IMR-90 (cell line): ENCODE data around the gene SARM1. TPM values are rescaled to one million over a fixed set of nuclear protein-coding genes. Genes with fewer than 3 reads are reported as not detected.

Experiments used
- ATAC-seq: fragments of 200-7000 bp; cut with Tn5 transposase; 2 replicates; pipeline ENCODE4 v1.9.1; 2020; ENCODE audit warnings: low read depth, mild to moderate bottlenecking, moderate library complexity
- BruUV-seq: library from RNA; stranded (reverse); fragments of 400-500 nt; replicated peaks from 2 replicates; lab custom pipeline; 2021; lab: Mats Ljungman, UMichigan
- CTCF ChIA-PET: fragments of 300-600 bp; formaldehyde crosslinking; extraction: SDS; loops from one replicate; lab custom pipeline; 2021; ENCODE audit warnings: antibody characterized with exemption; lab: Yijun Ruan, JAX
- POLR2A ChIA-PET: fragments of 300-600 bp; sonication (Branson Sonifier 250); formaldehyde crosslinking; loops from one replicate; lab custom pipeline; 2022; ENCODE audit warnings: antibody characterized with exemption; ENCODE audit not compliant: unreplicated experiment; lab: Charles Lee
- DNase-seq: peaks from one replicate; pipeline ENCODE4 v3.0.0; 2013
- H2AFZ ChIP-seq: replicated peaks from 2 replicates; pipeline ENCODE3; 2013; ENCODE audit warnings: low read length, mild to moderate bottlenecking; ENCODE audit not compliant: poor library complexity
- H2AK5ac ChIP-seq: 2 replicates; pipeline ENCODE4 v1.6.1; 2013; ENCODE audit warnings: low read depth, low read length, inconsistent platforms
- H2AK9ac ChIP-seq: replicated peaks from 2 replicates; pipeline ENCODE3; 2013; ENCODE audit warnings: mild to moderate bottlenecking, low read depth, low read length, moderate library complexity; ENCODE audit not compliant: poor library complexity
- H2BK120ac ChIP-seq: 2 replicates; pipeline ENCODE4 v1.6.1; 2013; ENCODE audit warnings: low read depth, low read length, inconsistent platforms
- H2BK15ac ChIP-seq: 3 replicates; pipeline ENCODE4 v1.6.1; 2013; ENCODE audit warnings: low read depth, low read length, inconsistent platforms
- H2BK20ac ChIP-seq: 2 replicates; pipeline ENCODE4 v1.6.1; 2013; ENCODE audit warnings: low read depth, mild to moderate bottlenecking, inconsistent platforms, low read length, moderate library complexity
- H2BK5ac ChIP-seq: 2 replicates; pipeline ENCODE4 v1.6.1; 2013; ENCODE audit warnings: mild to moderate bottlenecking, low read depth, low read length, inconsistent platforms; ENCODE audit not compliant: poor library complexity, severe bottlenecking
- H3K14ac ChIP-seq: replicated peaks from 2 replicates; pipeline ENCODE4 v1.6.1; 2013; ENCODE audit warnings: low read depth, low read length, inconsistent platforms
- H3K18ac ChIP-seq: 2 replicates; pipeline ENCODE4 v1.6.1; 2013; ENCODE audit warnings: low read depth, low read length, control low read depth
- H3K23ac ChIP-seq: 2 replicates; pipeline ENCODE4 v1.6.1; 2013; ENCODE audit warnings: low read depth, low read length, inconsistent platforms
- H3K27ac ChIP-seq: 2 replicates; pipeline ENCODE4 v1.5.1; 2013; ENCODE audit warnings: mild to moderate bottlenecking, control low read depth, low read length; ENCODE audit not compliant: insufficient read depth
- H3K27me3 ChIP-seq: 2 replicates; pipeline ENCODE4 v1.6.1; 2013; ENCODE audit warnings: low read length; ENCODE audit not compliant: control insufficient read depth, insufficient read depth
- H3K36me3 ChIP-seq: 2 replicates; pipeline ENCODE4 v1.6.1; 2013; ENCODE audit warnings: low read length, mixed read lengths; ENCODE audit not compliant: control insufficient read depth, insufficient read depth
- H3K4ac ChIP-seq: 2 replicates; pipeline ENCODE4 v1.6.1; 2013; ENCODE audit warnings: low read depth, low read length, inconsistent platforms
- H3K4me1 ChIP-seq: 2 replicates; pipeline ENCODE4 v1.6.1; 2013; ENCODE audit warnings: low read length, mixed read lengths; ENCODE audit not compliant: control insufficient read depth, insufficient read depth
- H3K4me2 ChIP-seq: 2 replicates; pipeline ENCODE4 v1.6.1; 2013; ENCODE audit warnings: low read depth, mild to moderate bottlenecking, control low read depth, low read length, moderate library complexity
- H3K4me3 ChIP-seq: 2 replicates; pipeline ENCODE4 v1.5.1; 2013; ENCODE audit warnings: low read depth, mild to moderate bottlenecking, control low read depth, low read length, moderate library complexity; ENCODE audit not compliant: insufficient read depth
- H3K56ac ChIP-seq: 2 replicates; pipeline ENCODE4 v1.6.1; 2013; ENCODE audit warnings: low read length, inconsistent platforms; ENCODE audit not compliant: insufficient read depth; ENCODE audit errors: extremely low read depth
- H3K79me1 ChIP-seq, 2 experiments: 2 replicates each; pipeline ENCODE4 v1.6.1; 2013; ENCODE audit warnings: low read length in 2 of 2, inconsistent platforms in 1 of 2, low read depth in 1 of 2
- H3K9ac ChIP-seq: 2 replicates; pipeline ENCODE4 v1.6.1; 2013; ENCODE audit warnings: low read depth, low read length, control low read depth
- H3K9me1 ChIP-seq: 2 replicates; pipeline ENCODE4 v1.6.1; 2013; ENCODE audit warnings: low read length, inconsistent platforms; ENCODE audit not compliant: insufficient read depth
- H3K9me3 ChIP-seq: 2 replicates; pipeline ENCODE4 v1.6.1; 2013; ENCODE audit warnings: low read length; ENCODE audit not compliant: control insufficient read depth, insufficient read depth
- H4K20me1 ChIP-seq: 2 replicates; pipeline ENCODE4 v1.6.1; 2013; ENCODE audit warnings: low read length, inconsistent platforms; ENCODE audit not compliant: insufficient read depth
- H4K5ac ChIP-seq: 2 replicates; pipeline ENCODE4 v1.6.1; 2013; ENCODE audit warnings: mild to moderate bottlenecking, low read depth, low read length, control low read depth
- H4K8ac ChIP-seq, 2 experiments: 2 replicates each; pipeline ENCODE4 v1.6.1; 2013; ENCODE audit warnings: low read depth in 2 of 2, low read length in 2 of 2, control low read depth in 1 of 2, inconsistent platforms in 1 of 2
- H4K91ac ChIP-seq: 2 replicates; pipeline ENCODE4 v1.6.1; 2013; ENCODE audit warnings: low read depth, low read length, inconsistent platforms; ENCODE audit not compliant: insufficient read depth
- CEBPB ChIP-seq: IDR thresholded peaks from 2 replicates; pipeline ENCODE4 v1.6.1; 2012; ENCODE audit warnings: low read depth, low read length, improper control_type of control experiment
- CHD1 ChIP-seq: IDR thresholded peaks from 2 replicates; pipeline ENCODE4 v1.6.1; 2012; ENCODE audit warnings: low read depth, low read length, improper control_type of control experiment
- FOS ChIP-seq: fragments of 150-350 bp; IDR thresholded peaks from 2 replicates; pipeline ENCODE4 v1.6.1; 2016; ENCODE audit warnings: low read depth, low read length
- MAFK ChIP-seq: IDR thresholded peaks from 2 replicates; pipeline ENCODE4 v1.6.1; 2012; ENCODE audit warnings: low read depth, low read length, improper control_type of control experiment
- MAZ ChIP-seq: IDR thresholded peaks from 2 replicates; pipeline ENCODE4 v1.6.1; 2012; ENCODE audit warnings: low read depth, mild to moderate bottlenecking, low read length, improper control_type of control experiment, moderate library complexity, borderline replicate concordance
- MXI1 ChIP-seq: IDR thresholded peaks from 2 replicates; pipeline ENCODE4 v1.6.1; 2012; ENCODE audit warnings: low read depth, mild to moderate bottlenecking, low read length, moderate library complexity, borderline replicate concordance
- NFE2L2 ChIP-seq: fragments of 150-350 bp; IDR thresholded peaks from 2 replicates; pipeline ENCODE4 v1.6.1; 2016; ENCODE audit warnings: low read depth, mild to moderate bottlenecking, low read length
- POLR2A ChIP-seq: IDR thresholded peaks from 2 replicates; pipeline ENCODE4 v1.6.1; 2012; ENCODE audit warnings: mild to moderate bottlenecking, low read depth, low read length
- RAD21 ChIP-seq: IDR thresholded peaks from 2 replicates; pipeline ENCODE4 v1.6.1; 2012; ENCODE audit warnings: low read length, improper control_type of control experiment
- RCOR1 ChIP-seq: IDR thresholded peaks from 2 replicates; pipeline ENCODE4 v1.6.1; 2012; ENCODE audit warnings: mild to moderate bottlenecking, low read length, improper control_type of control experiment; ENCODE audit not compliant: insufficient replicate concordance
- RFX5 ChIP-seq: IDR thresholded peaks from 2 replicates; pipeline ENCODE4 v1.8.0; 2012; ENCODE audit warnings: low read depth, mild to moderate bottlenecking, low read length, moderate library complexity
- SMC3 ChIP-seq: fragments of 150-350 bp; IDR thresholded peaks from 2 replicates; pipeline ENCODE4 v1.6.1; 2016; ENCODE audit warnings: low read depth, mild to moderate bottlenecking, antibody characterized with exemption, low read length, moderate library complexity
- WGBS, 2 experiments: methylation state at CpG; one replicate each; pipeline versions ENCODE4 v1.1.5 to v1.1.7; 2013; ENCODE audit warnings: missing lambda C conversion rate in 2 of 2; ENCODE audit not compliant: insufficient read length in 1 of 2; ENCODE audit errors: extremely low coverage in 2 of 2; 5-methylcytosine and 5-hydroxymethylcytosine counted together
- dilution Hi-C: fragments of 300-500 bp; cut with HindIII; formaldehyde crosslinking; loops from one replicate; pipeline ENCODE4 v1.14.3; 2018; ENCODE audit warnings: low sequenced_read_pairs; ENCODE audit not compliant: unreplicated experiment
- in situ Hi-C: fragments of 300-500 bp; cut with MboI; formaldehyde crosslinking; loops from 3 replicates; pipeline ENCODE4 v1.14.3; 2019; ENCODE audit warnings: low sequenced_read_pairs, inconsistent platforms, mixed read lengths
- intact Hi-C: fragments of 100-400 bp; cut with micrococcal nuclease; formaldehyde crosslinking; loops from 2 replicates; pipeline ENCODE4 v1.10.0; 2022
- polyA plus RNA-seq, 3 experiments: library from polyadenylated mRNA; depleted of rRNA; stranded (reverse); fragments of >200 nt; gene quantifications; 2 replicates each; pipeline ENCODE4 v1.2.3, GENCODE V29; 2012; ENCODE audit warnings: low replicate concordance in 1 of 3
- total RNA-seq: library from RNA; depleted of rRNA; stranded (reverse); fragments of >200 nt; gene quantifications from 2 replicates; pipeline ENCODE4 v1.2.3, GENCODE V29; 2012
- TF ChIP-seq, protein P1 (sequence below): conservative IDR thresholded peaks from 2 replicates; pipeline ENCODE4 v1.5.1; 2012; ENCODE audit warnings: mild to moderate bottlenecking, low read depth, low read length, improper control_type of control experiment
- TF ChIP-seq, protein P2 (sequence below): fragments of 150-350 bp; IDR thresholded peaks from 2 replicates; pipeline ENCODE4 v1.6.1; 2016; ENCODE audit warnings: low read depth, mild to moderate bottlenecking, low read length, moderate library complexity, borderline replicate concordance

The SARM1 gene
- total and polyA plus RNA-seq, 2 of the 4 experiments (the other 2 are of a cell fraction), result 3.4 to 11.4 TPM

DNA sequence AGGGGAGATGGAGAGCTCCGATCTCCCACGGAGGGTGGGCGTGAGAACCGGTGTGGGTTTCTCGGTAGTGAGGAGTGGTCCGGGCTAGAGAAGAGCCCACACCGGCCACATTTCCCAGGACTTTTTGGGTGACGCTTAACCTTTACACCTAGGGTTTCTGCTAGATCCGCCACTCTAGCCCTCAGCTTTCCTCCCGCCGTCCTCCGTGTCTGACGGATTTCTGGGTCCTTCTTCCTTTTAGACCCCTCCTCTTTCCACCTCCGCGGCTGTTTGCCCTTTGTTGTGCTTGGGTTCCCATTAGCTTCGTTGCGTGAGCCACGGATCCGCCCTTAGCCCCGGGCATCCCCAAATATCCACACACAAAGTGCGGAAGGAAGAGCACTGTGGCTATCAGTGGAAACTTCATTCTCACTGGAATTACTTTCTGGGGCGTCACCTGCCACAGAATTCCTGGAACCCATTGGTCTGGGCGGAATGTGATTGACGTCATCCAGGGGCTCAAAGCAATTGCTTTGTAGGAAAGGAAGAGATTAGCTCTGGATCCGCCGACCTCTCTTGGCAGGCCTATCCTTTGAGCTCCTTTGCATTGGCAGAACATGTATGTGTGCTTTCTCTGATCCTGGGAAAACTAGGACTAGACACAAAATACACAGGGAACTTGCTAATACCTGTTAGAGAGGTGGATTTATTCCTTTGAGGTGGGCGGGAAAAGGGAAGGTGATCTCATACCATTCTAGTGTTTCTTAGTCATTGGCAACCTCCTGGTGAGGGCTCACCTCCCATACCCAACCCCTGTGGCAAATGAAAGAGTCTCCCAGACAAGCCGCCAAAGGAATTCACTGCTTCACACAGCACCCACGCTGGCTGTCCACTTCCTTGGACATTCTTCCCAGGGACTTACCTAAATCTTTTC lies 35.3 kb upstream of the SARM1 start:
- Histone ChIP-seq H3K36me3 (peaks cover 24% of the 10 kb centered on the region), H3K18ac (peak overlapping the region; percentile 1; the same call in 1 of the 2 replicates), H3K4me2 (peak overlapping the region; percentile 54), H3K14ac (peak overlapping the region; percentile 82), H3K4me1 (peaks cover 13% of the 10 kb centered on the region), H4K20me1 (peaks cover 51% of the 10 kb centered on the region; the same call in 1 of the 2 replicates), H4K8ac (peak overlapping the region; percentile 75 to 81; a peak in 2 of 4 replicates), H2BK120ac (peak overlapping the region; percentile 55), H3K79me1 (peaks cover 36 to 91% of the 10 kb centered on the region in 2 experiments), H2AK5ac (peak overlapping the region; percentile 92), H3K4ac (peak overlapping the region; percentile 86), H2AFZ (peak overlapping the region; percentile 93), H3K27me3 (no peaks in the 10 kb centered on the region), H3K9ac (peak overlapping the region; percentile 64), H2BK20ac (peak overlapping the region; percentile 7; the same call in 1 of the 2 replicates), H4K91ac (peak overlapping the region; percentile 72), H2BK15ac (peak overlapping the region; percentile 34; the same call in 1 of the 3 replicates), H3K4me3 (peak overlapping the region; percentile 54), H3K27ac (peak overlapping the region; percentile 65), H4K5ac (peak overlapping the region; percentile 21; the same call in 1 of the 2 replicates), H3K9me1 (peaks cover 16% of the 10 kb centered on the region), H3K23ac (peak overlapping the region; percentile 83), H2AK9ac (peak overlapping the region; percentile 98), H3K9me3 (no peaks in the 10 kb centered on the region), H2BK5ac (peak overlapping the region; percentile 45), H3K56ac (peak overlapping the region; percentile 71)
- CTCF ChIA-PET, result interaction anchor here (1.1 to 1.4 kb wide), 4 partner anchors 17 to 102 kb away, joined by 3 to 6 read pairs (median 4); no protein-coding TSS in a partner anchor
- intact Hi-C loops, result loop anchor here (5.0 to 10.0 kb wide), 3 partner anchors 104 to 444 kb away; partner anchors contain the start of genes LYRM9 and NLK
- POLR2A ChIA-PET, result interaction anchor here (1.2 to 1.8 kb wide), 2 partner anchors 11 to 21 kb away, joined by 4 to 8 read pairs; partner anchors contain the start of gene POLDIP2
- in situ Hi-C loops, result loop anchor here (25.0 kb wide), 1 partner anchor 799 kb away; no protein-coding TSS in a partner anchor
- dilution Hi-C loops, result no loop called here
- DNase-seq, result peak; percentile 94
- ATAC-seq, result peak; percentile 8
- no TSS peak for BruUV-seq
- WGBS, 2 experiments, result 5% methylated on average over 4 of the region's 29 CpGs; no CpG with 5 or more reads in 1 of the 2 experiments
- TF ChIP-seq MAZ, result no peak
- TF ChIP-seq CHD1, result no peak
- no peak for TF ChIP-seq SMC3
- TF ChIP-seq, protein P1, sequence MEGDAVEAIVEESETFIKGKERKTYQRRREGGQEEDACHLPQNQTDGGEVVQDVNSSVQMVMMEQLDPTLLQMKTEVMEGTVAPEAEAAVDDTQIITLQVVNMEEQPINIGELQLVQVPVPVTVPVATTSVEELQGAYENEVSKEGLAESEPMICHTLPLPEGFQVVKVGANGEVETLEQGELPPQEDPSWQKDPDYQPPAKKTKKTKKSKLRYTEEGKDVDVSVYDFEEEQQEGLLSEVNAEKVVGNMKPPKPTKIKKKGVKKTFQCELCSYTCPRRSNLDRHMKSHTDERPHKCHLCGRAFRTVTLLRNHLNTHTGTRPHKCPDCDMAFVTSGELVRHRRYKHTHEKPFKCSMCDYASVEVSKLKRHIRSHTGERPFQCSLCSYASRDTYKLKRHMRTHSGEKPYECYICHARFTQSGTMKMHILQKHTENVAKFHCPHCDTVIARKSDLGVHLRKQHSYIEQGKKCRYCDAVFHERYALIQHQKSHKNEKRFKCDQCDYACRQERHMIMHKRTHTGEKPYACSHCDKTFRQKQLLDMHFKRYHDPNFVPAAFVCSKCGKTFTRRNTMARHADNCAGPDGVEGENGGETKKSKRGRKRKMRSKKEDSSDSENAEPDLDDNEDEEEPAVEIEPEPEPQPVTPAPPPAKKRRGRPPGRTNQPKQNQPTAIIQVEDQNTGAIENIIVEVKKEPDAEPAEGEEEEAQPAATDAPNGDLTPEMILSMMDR, result no peak
- no peak for TF ChIP-seq CEBPB
- TF ChIP-seq, protein P2, sequence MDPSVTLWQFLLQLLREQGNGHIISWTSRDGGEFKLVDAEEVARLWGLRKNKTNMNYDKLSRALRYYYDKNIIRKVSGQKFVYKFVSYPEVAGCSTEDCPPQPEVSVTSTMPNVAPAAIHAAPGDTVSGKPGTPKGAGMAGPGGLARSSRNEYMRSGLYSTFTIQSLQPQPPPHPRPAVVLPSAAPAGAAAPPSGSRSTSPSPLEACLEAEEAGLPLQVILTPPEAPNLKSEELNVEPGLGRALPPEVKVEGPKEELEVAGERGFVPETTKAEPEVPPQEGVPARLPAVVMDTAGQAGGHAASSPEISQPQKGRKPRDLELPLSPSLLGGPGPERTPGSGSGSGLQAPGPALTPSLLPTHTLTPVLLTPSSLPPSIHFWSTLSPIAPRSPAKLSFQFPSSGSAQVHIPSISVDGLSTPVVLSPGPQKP, result no peak
- TF ChIP-seq POLR2A, result peak; percentile 88
- TF ChIP-seq RCOR1, result peak; percentile 80
- no peak for TF ChIP-seq NFE2L2
- TF ChIP-seq MXI1, result no peak
- TF ChIP-seq MAFK, result no peak
- 0 out of 2 replicates have a peak, but pooled peaks have one; percentile 3 for TF ChIP-seq RAD21
- 0 out of 2 replicates have a peak, but pooled peaks have one; percentile 14 for TF ChIP-seq FOS
- TF ChIP-seq RFX5, result no peak
